HepG2 (cell line): Measurements from ENCODE around the gene CARD9. TPM values are rescaled to one million over a fixed set of nuclear protein-coding genes. Genes with fewer than 3 reads are reported as not detected.

Experiments
- FOSL1 ChIP-seq: sonication (generic); formaldehyde crosslinking; IDR thresholded peaks from 2 replicates; pipeline ENCODE4 v1.9.0; 2021; ENCODE audit warnings: missing genetic modification reagents, borderline replicate concordance
- HDAC6 ChIP-seq: fragments of 200-600 bp; sonication (generic); IDR thresholded peaks from 2 replicates; pipeline ENCODE4 v1.7.0; 2017; ENCODE audit warnings: mild to moderate bottlenecking, antibody characterized with exemption, low read length, low read depth
- IRF2 ChIP-seq: IDR thresholded peaks from 2 replicates; pipeline ENCODE4 v1.6.1; 2018; ENCODE audit warnings: missing genetic modification reagents, missing compliant biosample characterization
- ISX ChIP-seq: sonication (generic); formaldehyde crosslinking; conservative IDR thresholded peaks from 2 replicates; pipeline ENCODE4 v1.5.0; 2020; ENCODE audit warnings: missing genetic modification reagents
- MXD4 ChIP-seq: IDR thresholded peaks from 2 replicates; pipeline ENCODE4 v1.6.1; 2016; ENCODE audit warnings: mild to moderate bottlenecking, missing biosample characterization, missing genetic modification reagents
- NCOR1 ChIP-seq: fragments of 200-600 bp; sonication (generic); IDR thresholded peaks from 2 replicates; pipeline ENCODE4 v1.7.0; 2017; ENCODE audit warnings: antibody characterized with exemption, low read length, borderline replicate concordance
- NFE2 ChIP-seq: sonication (generic); formaldehyde crosslinking; IDR thresholded peaks from 2 replicates; pipeline ENCODE4 v1.4.0; 2020; ENCODE audit warnings: missing genetic modification reagents
- NPAS2 ChIP-seq: sonication (generic); formaldehyde crosslinking; IDR thresholded peaks from 2 replicates; pipeline ENCODE4 v1.8.0; 2022; ENCODE audit warnings: mild to moderate bottlenecking, missing genetic modification reagents, borderline replicate concordance
- RXRB ChIP-seq: IDR thresholded peaks from 2 replicates; pipeline ENCODE4 v1.6.1; 2016; ENCODE audit warnings: borderline replicate concordance, missing genetic modification reagents, missing compliant biosample characterization
- SRF ChIP-seq: IDR thresholded peaks from 2 replicates; pipeline ENCODE4 v1.6.1; 2011; ENCODE audit warnings: mild to moderate bottlenecking, low read depth, low read length, moderate library complexity
- YEATS2 ChIP-seq: sonication (generic); formaldehyde crosslinking; IDR thresholded peaks from 2 replicates; pipeline ENCODE4 v1.4.0; 2020; ENCODE audit warnings: missing genetic modification reagents, borderline replicate concordance
- ZBTB1 ChIP-seq: sonication (generic); formaldehyde crosslinking; IDR thresholded peaks from 2 replicates; pipeline ENCODE4 v1.4.0; 2020; ENCODE audit warnings: missing genetic modification reagents, borderline replicate concordance
- ZBTB20 ChIP-seq: sonication (generic); formaldehyde crosslinking; IDR thresholded peaks from 2 replicates; pipeline ENCODE4 v1.8.1; 2023; ENCODE audit warnings: missing genetic modification reagents, low read depth, mild to moderate bottlenecking, borderline replicate concordance
- ZIK1 ChIP-seq: sonication (generic); formaldehyde crosslinking; IDR thresholded peaks from 2 replicates; pipeline ENCODE4 v1.5.0; 2020; ENCODE audit warnings: mild to moderate bottlenecking, low read depth, missing genetic modification reagents, borderline replicate concordance
- ZNF569 ChIP-seq: sonication (generic); formaldehyde crosslinking; IDR thresholded peaks from 2 replicates; pipeline ENCODE4 v1.5.0; 2020; ENCODE audit warnings: mild to moderate bottlenecking, missing genetic modification reagents, moderate library complexity, borderline replicate concordance
- ZNF615 ChIP-seq: sonication (generic); formaldehyde crosslinking; IDR thresholded peaks from 2 replicates; pipeline ENCODE4 v1.5.0; 2020; ENCODE audit warnings: mild to moderate bottlenecking, missing genetic modification reagents, borderline replicate concordance
- polyA plus RNA-seq, 8 experiments: library from polyadenylated mRNA; depleted of rRNA in 3 of 8; stranded (reverse) in 7 of 8; unstranded in 1 of 8; fragments of >200 nt; fragmentation: Illumina TruSeq in 4 of 8; extraction: Trizol in 4 of 8; gene quantifications; 2 replicates each; pipeline versions ENCODE4 v1.2.1 to v1.2.3, GENCODE V29; 2011 to 2016; ENCODE audit warnings: low read depth in 4 of 8, missing spikeins in 1 of 8, mixed read lengths in 1 of 8; ENCODE audit not compliant: insufficient read depth in 1 of 8
- total RNA-seq, 5 experiments: library from RNA; depleted of rRNA; stranded (reverse); fragments of >200 nt; fragmentation: Illumina TruSeq; extraction: Trizol; gene quantifications; 2 replicates each; pipeline ENCODE4 v1.2.3, GENCODE V29; 2016; ENCODE audit warnings: low read depth in 1 of 5
- TF ChIP-seq, protein P1 (sequence below): sonication (generic); formaldehyde crosslinking; IDR thresholded peaks from 2 replicates; pipeline ENCODE4 v1.5.1; 2020; ENCODE audit warnings: missing genetic modification reagents, mild to moderate bottlenecking, borderline replicate concordance
- TF ChIP-seq, protein P2 (sequence below): sonication (generic); formaldehyde crosslinking; IDR thresholded peaks from 2 replicates; pipeline ENCODE4 v1.9.0; 2022; ENCODE audit warnings: missing genetic modification reagents, mild to moderate bottlenecking, borderline replicate concordance
- TF ChIP-seq, protein P3 (sequence below): sonication (generic); formaldehyde crosslinking; IDR thresholded peaks from 2 replicates; pipeline ENCODE4 v1.5.0; 2020; ENCODE audit warnings: mild to moderate bottlenecking, missing genetic modification reagents
- TF ChIP-seq, protein P4 (sequence below): IDR thresholded peaks from 2 replicates; pipeline ENCODE4 v1.6.1; 2016; ENCODE audit warnings: missing genetic modification reagents, missing compliant biosample characterization
- TF ChIP-seq, protein P5 (sequence below), 2 experiments: fragments of 450-650 bp in 1 of 2; sonication (generic) in 1 of 2; formaldehyde crosslinking; IDR thresholded peaks; 2 replicates each; pipeline versions ENCODE4 v1.5.0 to v1.8.0; 2020 to 2022; ENCODE audit warnings: mild to moderate bottlenecking in 1 of 2, missing genetic modification reagents in 1 of 2

Gene CARD9
- total and polyA plus RNA-seq, 2 of the 13 experiments (the other 11 are each of a cell fraction or from before 2014, with no cell fraction given) = 3.3 to 7.4 TPM

DNA sequence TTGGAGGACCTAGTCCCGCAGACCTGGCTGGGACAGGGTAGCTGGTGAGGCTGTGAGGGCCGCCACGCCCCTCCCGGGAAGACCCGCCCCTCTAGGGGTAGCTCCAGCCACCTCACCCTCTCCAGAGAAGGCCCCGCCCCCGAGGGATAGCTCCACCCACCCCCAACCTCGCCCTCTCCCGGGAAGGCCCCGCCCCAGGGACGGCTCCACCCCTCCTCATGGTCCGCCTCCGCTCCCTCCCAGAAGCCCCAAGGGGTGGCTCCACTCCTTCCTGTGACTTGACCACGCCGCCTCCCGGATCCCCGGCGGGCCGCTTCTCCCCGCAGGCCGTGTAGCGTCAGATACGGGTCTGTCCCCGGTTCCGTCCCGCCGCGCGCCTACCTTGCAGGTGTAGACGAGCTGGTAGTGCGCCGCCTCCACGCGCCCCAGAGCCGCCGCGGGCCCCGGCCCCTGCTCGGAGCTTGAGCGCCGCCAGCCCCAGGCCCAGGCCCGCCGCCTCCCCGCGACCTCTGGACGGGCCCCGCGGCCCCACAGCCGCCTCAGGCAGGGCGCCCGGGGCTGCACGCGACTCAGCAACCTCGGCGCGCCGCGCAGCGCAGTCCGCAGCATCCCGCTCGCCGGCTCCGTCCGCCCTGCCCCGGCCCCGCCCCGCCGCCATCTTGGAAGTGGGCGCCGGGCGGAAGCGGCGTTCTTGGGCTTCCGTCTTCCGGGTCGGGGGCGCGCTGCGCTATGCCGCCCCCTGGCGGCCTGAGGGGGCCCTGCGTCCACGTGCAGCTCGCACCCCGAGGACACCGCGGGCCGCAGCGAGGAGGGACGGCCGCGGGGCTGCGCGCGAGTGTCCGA lies 10.1 kb downstream of the CARD9 start, which contains the start of gene DNLZ (continued):
- TF ChIP-seq ZNF615 (CRISPR knock-in tag) (no peak), YEATS2 (CRISPR knock-in tag) (peak; percentile 56; the same call in 1 of the 2 replicates), SRF (peak; percentile 49; the same call in 1 of the 2 replicates), ZIK1 (CRISPR knock-in tag) (0 out of 2 replicates have a peak, but pooled peaks have one; percentile 34), ZNF569 (CRISPR knock-in tag) (no peak), IRF2 (CRISPR knock-in tag) (peak; percentile 43; the same call in 1 of the 2 replicates), NPAS2 (CRISPR knock-in tag) (no peak), NCOR1 (no peak), HDAC6 (no peak), ZBTB20 (no peak), FOSL1 (CRISPR knock-in tag) (no peak), ZBTB1 (CRISPR knock-in tag) (no peak), NFE2 (no peak), ISX (no peak; the same call in 1 of the 2 replicates), MXD4 (CRISPR knock-in tag) (peak; percentile 88), RXRB (CRISPR knock-in tag) (peak; percentile 52; the same call in 1 of the 2 replicates)
- TF ChIP-seq, protein P1, sequence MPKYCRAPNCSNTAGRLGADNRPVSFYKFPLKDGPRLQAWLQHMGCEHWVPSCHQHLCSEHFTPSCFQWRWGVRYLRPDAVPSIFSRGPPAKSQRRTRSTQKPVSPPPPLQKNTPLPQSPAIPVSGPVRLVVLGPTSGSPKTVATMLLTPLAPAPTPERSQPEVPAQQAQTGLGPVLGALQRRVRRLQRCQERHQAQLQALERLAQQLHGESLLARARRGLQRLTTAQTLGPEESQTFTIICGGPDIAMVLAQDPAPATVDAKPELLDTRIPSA (CRISPR knock-in tag) = no peak
- TF ChIP-seq, protein P2, sequence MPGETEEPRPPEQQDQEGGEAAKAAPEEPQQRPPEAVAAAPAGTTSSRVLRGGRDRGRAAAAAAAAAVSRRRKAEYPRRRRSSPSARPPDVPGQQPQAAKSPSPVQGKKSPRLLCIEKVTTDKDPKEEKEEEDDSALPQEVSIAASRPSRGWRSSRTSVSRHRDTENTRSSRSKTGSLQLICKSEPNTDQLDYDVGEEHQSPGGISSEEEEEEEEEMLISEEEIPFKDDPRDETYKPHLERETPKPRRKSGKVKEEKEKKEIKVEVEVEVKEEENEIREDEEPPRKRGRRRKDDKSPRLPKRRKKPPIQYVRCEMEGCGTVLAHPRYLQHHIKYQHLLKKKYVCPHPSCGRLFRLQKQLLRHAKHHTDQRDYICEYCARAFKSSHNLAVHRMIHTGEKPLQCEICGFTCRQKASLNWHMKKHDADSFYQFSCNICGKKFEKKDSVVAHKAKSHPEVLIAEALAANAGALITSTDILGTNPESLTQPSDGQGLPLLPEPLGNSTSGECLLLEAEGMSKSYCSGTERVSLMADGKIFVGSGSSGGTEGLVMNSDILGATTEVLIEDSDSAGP (CRISPR knock-in tag) = peak; percentile 87
- TF ChIP-seq, protein P3, sequence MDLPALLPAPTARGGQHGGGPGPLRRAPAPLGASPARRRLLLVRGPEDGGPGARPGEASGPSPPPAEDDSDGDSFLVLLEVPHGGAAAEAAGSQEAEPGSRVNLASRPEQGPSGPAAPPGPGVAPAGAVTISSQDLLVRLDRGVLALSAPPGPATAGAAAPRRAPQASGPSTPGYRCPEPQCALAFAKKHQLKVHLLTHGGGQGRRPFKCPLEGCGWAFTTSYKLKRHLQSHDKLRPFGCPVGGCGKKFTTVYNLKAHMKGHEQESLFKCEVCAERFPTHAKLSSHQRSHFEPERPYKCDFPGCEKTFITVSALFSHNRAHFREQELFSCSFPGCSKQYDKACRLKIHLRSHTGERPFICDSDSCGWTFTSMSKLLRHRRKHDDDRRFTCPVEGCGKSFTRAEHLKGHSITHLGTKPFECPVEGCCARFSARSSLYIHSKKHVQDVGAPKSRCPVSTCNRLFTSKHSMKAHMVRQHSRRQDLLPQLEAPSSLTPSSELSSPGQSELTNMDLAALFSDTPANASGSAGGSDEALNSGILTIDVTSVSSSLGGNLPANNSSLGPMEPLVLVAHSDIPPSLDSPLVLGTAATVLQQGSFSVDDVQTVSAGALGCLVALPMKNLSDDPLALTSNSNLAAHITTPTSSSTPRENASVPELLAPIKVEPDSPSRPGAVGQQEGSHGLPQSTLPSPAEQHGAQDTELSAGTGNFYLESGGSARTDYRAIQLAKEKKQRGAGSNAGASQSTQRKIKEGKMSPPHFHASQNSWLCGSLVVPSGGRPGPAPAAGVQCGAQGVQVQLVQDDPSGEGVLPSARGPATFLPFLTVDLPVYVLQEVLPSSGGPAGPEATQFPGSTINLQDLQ = no peak; the same call in 1 of the 2 replicates
- TF ChIP-seq, protein P4, sequence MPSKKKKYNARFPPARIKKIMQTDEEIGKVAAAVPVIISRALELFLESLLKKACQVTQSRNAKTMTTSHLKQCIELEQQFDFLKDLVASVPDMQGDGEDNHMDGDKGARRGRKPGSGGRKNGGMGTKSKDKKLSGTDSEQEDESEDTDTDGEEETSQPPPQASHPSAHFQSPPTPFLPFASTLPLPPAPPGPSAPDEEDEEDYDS (CRISPR knock-in tag) = peak; percentile 23; the same call in 1 of the 2 replicates
- TF ChIP-seq, protein P5, sequence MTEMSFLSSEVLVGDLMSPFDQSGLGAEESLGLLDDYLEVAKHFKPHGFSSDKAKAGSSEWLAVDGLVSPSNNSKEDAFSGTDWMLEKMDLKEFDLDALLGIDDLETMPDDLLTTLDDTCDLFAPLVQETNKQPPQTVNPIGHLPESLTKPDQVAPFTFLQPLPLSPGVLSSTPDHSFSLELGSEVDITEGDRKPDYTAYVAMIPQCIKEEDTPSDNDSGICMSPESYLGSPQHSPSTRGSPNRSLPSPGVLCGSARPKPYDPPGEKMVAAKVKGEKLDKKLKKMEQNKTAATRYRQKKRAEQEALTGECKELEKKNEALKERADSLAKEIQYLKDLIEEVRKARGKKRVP (CRISPR knock-in tag; IDR thresholded peaks at IDR 0.05) = peak in 1 of 2 experiments; percentile 76; a peak in 1 of 4 replicates
